ENCODE results near the gene PNMT.

The PNMT gene

DNA sequence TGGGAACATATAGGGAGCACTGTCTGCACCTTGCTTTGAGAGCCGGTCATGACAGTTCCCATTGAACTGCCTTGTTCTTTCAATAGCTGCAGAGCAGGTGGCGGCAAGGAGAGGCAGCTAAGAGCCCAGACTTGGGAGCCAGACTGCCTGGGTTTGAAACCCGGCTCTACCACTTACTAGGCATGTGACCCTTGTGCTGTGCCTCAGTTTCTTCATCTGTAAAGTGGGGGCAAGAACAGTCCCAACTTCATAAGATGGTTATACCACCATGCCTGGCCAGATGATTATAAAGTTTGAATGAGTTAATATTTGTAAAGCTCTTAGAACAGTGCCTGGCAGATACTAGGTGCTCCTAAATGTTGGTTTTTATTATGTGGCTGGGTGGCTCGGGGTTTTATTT lies 46.0 kb downstream of the PNMT start:
- DNase-seq, result no peak

DNA sequence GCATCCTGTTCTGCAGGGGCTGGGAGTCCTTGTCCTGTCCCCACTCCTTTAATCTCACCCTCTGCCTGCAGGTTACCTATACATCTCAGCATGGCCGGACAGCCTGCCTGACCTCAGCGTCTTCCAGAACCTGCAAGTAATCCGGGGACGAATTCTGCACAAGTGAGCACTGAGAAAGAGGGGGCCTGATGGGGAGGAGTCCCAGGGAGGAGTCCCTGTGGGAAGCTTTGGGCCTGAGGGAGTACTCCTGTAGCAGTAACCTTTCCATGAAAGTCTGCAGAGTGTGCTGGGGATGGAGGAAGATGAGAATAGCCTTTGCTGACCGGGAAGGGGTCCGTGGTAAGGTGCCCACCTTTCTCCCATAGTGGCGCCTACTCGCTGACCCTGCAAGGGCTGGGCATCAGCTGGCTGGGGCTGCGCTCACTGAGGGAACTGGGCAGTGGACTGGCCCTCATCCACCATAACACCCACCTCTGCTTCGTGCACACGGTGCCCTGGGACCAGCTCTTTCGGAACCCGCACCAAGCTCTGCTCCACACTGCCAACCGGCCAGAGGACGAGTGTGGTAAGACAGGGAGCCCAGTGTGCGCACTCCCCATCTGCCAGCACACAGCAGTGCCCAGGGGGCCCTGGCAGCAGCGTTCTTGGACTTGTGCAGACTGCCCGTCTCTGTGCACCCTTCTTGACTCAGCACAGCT lies 47.3 kb downstream of the PNMT start:
- DNase-seq, result no peak

DNA sequence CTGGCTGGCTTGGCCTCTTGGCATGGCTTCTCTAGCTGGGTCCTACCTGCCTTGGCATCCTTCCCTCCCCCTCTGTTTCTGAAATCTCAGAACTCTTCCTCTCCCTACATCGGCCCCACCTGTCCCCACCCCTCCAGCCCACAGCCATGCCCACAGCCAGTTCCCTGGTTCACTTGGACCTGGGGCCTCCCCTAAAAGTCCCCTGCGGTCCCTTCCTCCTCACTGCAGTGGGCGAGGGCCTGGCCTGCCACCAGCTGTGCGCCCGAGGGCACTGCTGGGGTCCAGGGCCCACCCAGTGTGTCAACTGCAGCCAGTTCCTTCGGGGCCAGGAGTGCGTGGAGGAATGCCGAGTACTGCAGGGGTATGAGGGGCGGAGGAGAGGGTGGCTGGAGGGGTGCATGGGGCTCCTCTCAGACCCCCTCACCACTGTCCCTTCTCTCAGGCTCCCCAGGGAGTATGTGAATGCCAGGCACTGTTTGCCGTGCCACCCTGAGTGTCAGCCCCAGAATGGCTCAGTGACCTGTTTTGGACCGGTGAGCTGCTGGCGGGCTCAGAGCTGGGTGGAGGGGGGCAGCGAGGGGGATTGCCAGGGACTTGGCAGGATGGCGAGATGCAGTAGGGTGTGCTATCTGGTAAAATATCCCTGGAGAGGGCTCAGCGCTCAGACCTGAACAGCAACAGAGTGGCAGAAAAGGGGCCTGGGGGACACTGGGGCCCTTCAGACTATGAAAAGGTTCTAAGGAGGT lies 48.0 kb downstream of the PNMT start:
- no peak for DNase-seq

DNA sequence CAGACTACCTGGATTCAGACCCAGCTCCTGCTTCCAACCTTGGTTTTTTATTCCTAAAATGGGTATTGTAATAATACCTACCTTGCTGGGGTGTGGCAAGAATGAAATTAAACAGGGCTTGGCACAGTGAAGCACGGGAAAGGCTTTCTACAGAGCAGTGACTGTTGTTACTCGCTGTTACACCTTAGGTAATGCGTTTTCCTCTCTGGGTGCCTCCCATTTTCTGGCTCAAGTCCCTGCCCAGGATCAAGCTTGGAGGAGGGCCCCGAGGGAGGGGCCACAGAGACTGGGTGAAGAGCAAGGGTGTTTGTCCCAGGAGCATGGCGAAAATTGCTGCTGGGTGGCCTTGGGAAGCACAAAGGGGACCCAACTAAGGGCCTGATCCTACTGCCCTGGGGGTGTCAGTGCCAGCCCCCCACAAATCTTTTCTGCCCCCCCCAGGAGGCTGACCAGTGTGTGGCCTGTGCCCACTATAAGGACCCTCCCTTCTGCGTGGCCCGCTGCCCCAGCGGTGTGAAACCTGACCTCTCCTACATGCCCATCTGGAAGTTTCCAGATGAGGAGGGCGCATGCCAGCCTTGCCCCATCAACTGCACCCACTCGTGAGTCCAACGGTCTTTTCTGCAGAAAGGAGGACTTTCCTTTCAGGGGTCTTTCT lies 48.8 kb downstream of the PNMT start:
- DNase-seq, result no peak

DNA sequence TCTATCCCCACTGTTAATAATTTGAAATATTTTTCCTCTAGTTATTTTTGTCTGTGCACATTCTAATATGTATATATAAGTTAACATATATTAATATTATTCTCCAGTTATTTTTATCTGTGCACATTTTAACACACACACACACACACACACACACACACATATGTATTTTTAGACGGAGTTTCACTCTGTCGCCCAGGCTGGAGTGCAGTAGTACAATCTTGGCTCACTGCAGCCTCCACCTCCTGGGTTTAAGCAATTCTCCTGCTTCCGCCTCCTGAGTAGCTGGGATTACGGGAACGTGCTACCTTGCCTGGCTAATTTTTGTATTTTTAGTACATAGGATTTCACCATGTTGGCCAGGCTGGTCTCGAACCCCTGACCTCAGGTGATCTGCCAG lies 49.4 kb downstream of the PNMT start:
- no peak for DNase-seq

DNA sequence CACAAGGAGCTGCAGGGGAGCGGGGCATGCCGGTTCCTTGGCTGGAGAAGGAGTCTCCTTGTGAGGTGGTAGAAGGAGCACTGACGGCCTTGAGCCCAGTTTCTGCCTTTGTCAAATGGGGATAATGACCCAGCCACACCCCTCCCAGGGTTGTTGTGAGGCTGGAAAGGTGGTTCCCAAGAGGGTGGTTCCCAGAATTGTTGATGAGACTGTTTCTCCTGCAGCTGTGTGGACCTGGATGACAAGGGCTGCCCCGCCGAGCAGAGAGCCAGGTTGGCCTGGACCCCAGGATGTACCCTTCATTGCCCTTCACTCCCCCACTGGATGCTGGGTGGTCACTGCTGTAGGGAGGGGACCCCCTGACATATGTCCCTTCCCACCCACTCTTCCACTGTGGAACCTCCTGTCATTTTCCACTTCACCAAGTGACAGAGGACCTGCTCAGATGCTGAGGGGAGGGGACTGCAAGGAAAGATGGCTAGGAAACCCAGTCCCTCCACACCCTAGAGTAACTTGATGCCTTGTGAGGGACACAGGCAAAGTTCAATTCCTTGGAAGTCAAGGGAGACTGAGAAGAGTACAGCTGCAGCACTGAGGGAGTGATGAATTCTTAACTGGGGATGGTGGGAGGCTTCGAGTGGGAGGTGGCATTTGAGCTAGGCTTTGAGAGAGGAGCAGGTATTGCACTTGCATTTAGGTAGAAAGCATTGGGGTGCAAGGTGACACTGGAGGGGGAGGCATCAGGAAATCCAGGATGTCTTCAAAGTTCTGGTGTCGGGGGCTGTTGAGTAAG lies 51.5 kb downstream of the PNMT start:
- DNase-seq, result no peak

Measured in activated naive CD4-positive, alpha-beta T cell treated with anti-CD3 and anti-CD28 coated beads, Interleukin-2, amount 50 U/mL, for 16 hours (primary cell).